NB4 (cell line): ENCODE measurements around the gene CDH15.

Experiments
- CTCF ChIP-seq: IDR thresholded peaks from one replicate; pipeline ENCODE4 v1.5.1; 2012; ENCODE audit warnings: low read depth, low read length
- POLR2A ChIP-seq: IDR thresholded peaks from 2 replicates; pipeline ENCODE4 v1.6.1; 2011; ENCODE audit warnings: mild to moderate bottlenecking; ENCODE audit not compliant: insufficient read length; ENCODE audit errors: extremely low read depth

GRCh38 chr16:89209522-89210044 is 38.0 kb downstream of the CDH15 start:
- TF ChIP-seq CTCF (no peak), POLR2A (no peak)
